Dedifferentiated amniotic fluid mesenchymal stem cell (primary cell): ENCODE results near the gene MYO1D.
"Not testable (repeated sequence)": the region's sequence is repeated elsewhere in the genome, so short reads cannot be mapped to it uniquely, and the experiment has no call there.

Experiments used
- DNase-seq: peaks from one replicate; pipeline ENCODE4 v3.0.0-alpha.2; 2016; ENCODE audit errors: extremely low spot score

The MYO1D gene

GRCh38 chr17:32529604-32530003 lies 347.3 kb downstream of the MYO1D start:
- DNase-seq, result no peak

- DNase-seq, result no peak
Measured at GRCh38 chr17:32528825-32529224, 348.1 kb downstream of the MYO1D start.

GRCh38 chr17:32527146-32527545 lies 349.8 kb downstream of the MYO1D start:
- no peak for DNase-seq

- DNase-seq, result no peak
Measured at GRCh38 chr17:32525122-32525521, 351.8 kb downstream of the MYO1D start.

- not testable (repeated sequence) for DNase-seq
Measured at GRCh38 chr17:32524553-32524880, 352.4 kb downstream of the MYO1D start.

- no peak for DNase-seq
Measured at GRCh38 chr17:32523827-32524552, 352.9 kb downstream of the MYO1D start.

- no peak for DNase-seq
Measured at GRCh38 chr17:32523017-32523680, 353.8 kb downstream of the MYO1D start.

GRCh38 chr17:32520737-32521404 lies 356.1 kb downstream of the MYO1D start:
- DNase-seq, result no peak

- no peak for DNase-seq
Measured at GRCh38 chr17:32520104-32520701, 356.7 kb downstream of the MYO1D start.

GRCh38 chr17:32519228-32520103 lies 357.5 kb downstream of the MYO1D start:
- no peak for DNase-seq

GRCh38 chr17:32518646-32519227 lies 358.2 kb downstream of the MYO1D start:
- no peak for DNase-seq

GRCh38 chr17:32517982-32518381 lies 358.9 kb downstream of the MYO1D start:
- no peak for DNase-seq

GRCh38 chr17:32516940-32517701 lies 359.8 kb downstream of the MYO1D start:
- no peak for DNase-seq

GRCh38 chr17:32516450-32516849 lies 360.5 kb downstream of the MYO1D start:
- DNase-seq, result no peak

GRCh38 chr17:32515677-32516383 lies 361.1 kb downstream of the MYO1D start:
- no peak for DNase-seq

GRCh38 chr17:32514606-32515005 lies 362.3 kb downstream of the MYO1D start:
- DNase-seq, result no peak

- no peak for DNase-seq
Measured at GRCh38 chr17:32513579-32513978, 363.3 kb downstream of the MYO1D start.

GRCh38 chr17:32512328-32512727 lies 364.6 kb downstream of the MYO1D start:
- DNase-seq, result no peak

- no peak for DNase-seq
Measured at GRCh38 chr17:32510466-32510865, 366.5 kb downstream of the MYO1D start.

- DNase-seq, result no peak
Measured at GRCh38 chr17:32508926-32509325, 368.0 kb downstream of the MYO1D start.
